ENCODE data around the gene CTNNA3.

Gene CTNNA3

GRCh38 chr10:66291133-66291532, 1404.9 kb downstream of the CTNNA3 start:
- no peak overlapping the region for H3K4me2 ChIP-seq (ENCODE audit: low read depth, low read length, poor library complexity, severe bottlenecking)
- no peaks in the 10 kb centered on the region for H3K36me3 ChIP-seq (ENCODE audit: insufficient read depth, low read length)
- H3F3A ChIP-seq (ENCODE audit: low read depth): no peaks in the 10 kb centered on the region
- H3K9me2 ChIP-seq (replicated peaks; ENCODE audit: low read depth, low read length): no peaks in the 10 kb centered on the region
- TF ChIP-seq, protein P1, sequence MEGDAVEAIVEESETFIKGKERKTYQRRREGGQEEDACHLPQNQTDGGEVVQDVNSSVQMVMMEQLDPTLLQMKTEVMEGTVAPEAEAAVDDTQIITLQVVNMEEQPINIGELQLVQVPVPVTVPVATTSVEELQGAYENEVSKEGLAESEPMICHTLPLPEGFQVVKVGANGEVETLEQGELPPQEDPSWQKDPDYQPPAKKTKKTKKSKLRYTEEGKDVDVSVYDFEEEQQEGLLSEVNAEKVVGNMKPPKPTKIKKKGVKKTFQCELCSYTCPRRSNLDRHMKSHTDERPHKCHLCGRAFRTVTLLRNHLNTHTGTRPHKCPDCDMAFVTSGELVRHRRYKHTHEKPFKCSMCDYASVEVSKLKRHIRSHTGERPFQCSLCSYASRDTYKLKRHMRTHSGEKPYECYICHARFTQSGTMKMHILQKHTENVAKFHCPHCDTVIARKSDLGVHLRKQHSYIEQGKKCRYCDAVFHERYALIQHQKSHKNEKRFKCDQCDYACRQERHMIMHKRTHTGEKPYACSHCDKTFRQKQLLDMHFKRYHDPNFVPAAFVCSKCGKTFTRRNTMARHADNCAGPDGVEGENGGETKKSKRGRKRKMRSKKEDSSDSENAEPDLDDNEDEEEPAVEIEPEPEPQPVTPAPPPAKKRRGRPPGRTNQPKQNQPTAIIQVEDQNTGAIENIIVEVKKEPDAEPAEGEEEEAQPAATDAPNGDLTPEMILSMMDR (conservative IDR thresholded peaks at IDR 0.05; ENCODE audit: low read length): no peak
- no peak for TF ChIP-seq EZH2phosphoT487 (IDR thresholded peaks at IDR 0.05; ENCODE audit: borderline replicate concordance)
- H2AFZ ChIP-seq (ENCODE audit: low read length): no peak overlapping the region
- H3K79me2 ChIP-seq (ENCODE audit: insufficient read depth, low read length): no peaks in the 10 kb centered on the region
- no peak overlapping the region for H3K4me3 ChIP-seq (ENCODE audit: low read length, poor library complexity, severe bottlenecking)
- H3K27me3 ChIP-seq (ENCODE audit: insufficient read depth, low read length, poor library complexity, severe bottlenecking): no peaks in the 10 kb centered on the region
- H4K20me1 ChIP-seq (ENCODE audit: insufficient read depth, low read length, poor library complexity, severe bottlenecking): no peaks in the 10 kb centered on the region
- no peaks in the 10 kb centered on the region for H3K9me3 ChIP-seq (ENCODE audit: insufficient read depth, low read depth, low read length)
- no peak overlapping the region for H3K9ac ChIP-seq (ENCODE audit: low read depth, low read length, poor library complexity, severe bottlenecking)
- H3K4me1 ChIP-seq (ENCODE audit: insufficient read depth, low read length, poor library complexity, severe bottlenecking): no peaks in the 10 kb centered on the region

GRCh38 chr10:66284621-66285020, 1411.4 kb downstream of the CTNNA3 start:
- Histone ChIP-seq H3K4me2 (ENCODE audit: low read depth, low read length, poor library complexity, severe bottlenecking) (no peak overlapping the region), H2AFZ (ENCODE audit: low read length) (no peak overlapping the region), H3K9ac (ENCODE audit: low read depth, low read length, poor library complexity, severe bottlenecking) (no peak overlapping the region), H3K36me3 (ENCODE audit: insufficient read depth, low read length) (no peaks in the 10 kb centered on the region), H3K4me3 (ENCODE audit: low read length, poor library complexity, severe bottlenecking) (no peak overlapping the region), H3K79me2 (ENCODE audit: insufficient read depth, low read length) (no peaks in the 10 kb centered on the region), H3K9me3 (ENCODE audit: insufficient read depth, low read depth, low read length) (no peaks in the 10 kb centered on the region), H3F3A (ENCODE audit: low read depth) (no peaks in the 10 kb centered on the region), H3K27me3 (ENCODE audit: insufficient read depth, low read length, poor library complexity, severe bottlenecking) (no peaks in the 10 kb centered on the region), H4K20me1 (ENCODE audit: insufficient read depth, low read length, poor library complexity, severe bottlenecking) (no peaks in the 10 kb centered on the region), H3K9me2 (replicated peaks; ENCODE audit: low read depth, low read length) (no peaks in the 10 kb centered on the region), H3K4me1 (ENCODE audit: insufficient read depth, low read length, poor library complexity, severe bottlenecking) (no peaks in the 10 kb centered on the region)
- TF ChIP-seq EZH2phosphoT487 (IDR thresholded peaks at IDR 0.05; ENCODE audit: borderline replicate concordance): no peak
- TF ChIP-seq, protein P1 (conservative IDR thresholded peaks at IDR 0.05; ENCODE audit: low read length): no peak

DNA sequence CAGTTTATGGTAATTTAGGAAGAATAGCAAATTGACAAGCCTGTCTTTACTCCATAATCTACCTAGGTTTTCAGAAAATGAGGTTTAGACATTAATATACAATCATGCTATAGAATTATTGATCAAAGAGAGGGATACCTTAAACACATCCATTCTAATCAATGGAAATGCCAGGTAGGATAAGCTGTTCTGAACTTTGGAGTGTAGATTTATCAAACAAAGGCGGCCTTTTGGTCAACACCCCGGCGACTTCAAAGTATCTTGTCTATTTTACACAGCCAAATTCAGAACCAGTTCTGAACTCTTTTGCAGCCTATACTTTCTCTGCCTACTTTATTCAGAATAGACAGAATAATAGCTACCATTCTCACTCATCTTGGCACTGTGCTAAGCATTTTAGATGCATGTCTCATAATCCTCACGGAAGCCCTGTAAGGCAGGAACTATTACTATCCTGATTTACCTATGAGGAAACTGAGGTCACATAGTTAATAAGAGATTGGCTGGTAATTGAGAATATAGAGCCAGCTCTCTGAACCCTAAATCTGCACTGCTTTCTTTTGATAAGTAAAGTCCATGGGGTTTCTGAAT, 1412.0 kb downstream of the CTNNA3 start:
- no peaks in the 10 kb centered on the region for H3K79me2 ChIP-seq (ENCODE audit: insufficient read depth, low read length)
- no peak for TF ChIP-seq EZH2phosphoT487 (IDR thresholded peaks at IDR 0.05; ENCODE audit: borderline replicate concordance)
- H3K36me3 ChIP-seq (ENCODE audit: insufficient read depth, low read length): no peaks in the 10 kb centered on the region
- no peak overlapping the region for H2AFZ ChIP-seq (ENCODE audit: low read length)
- H3K4me3 ChIP-seq (ENCODE audit: low read length, poor library complexity, severe bottlenecking): no peak overlapping the region
- H3K4me2 ChIP-seq (ENCODE audit: low read depth, low read length, poor library complexity, severe bottlenecking): no peak overlapping the region
- H3K9me2 ChIP-seq (replicated peaks; ENCODE audit: low read depth, low read length): no peaks in the 10 kb centered on the region
- no peaks in the 10 kb centered on the region for H3K4me1 ChIP-seq (ENCODE audit: insufficient read depth, low read length, poor library complexity, severe bottlenecking)
- no peaks in the 10 kb centered on the region for H3K9me3 ChIP-seq (ENCODE audit: insufficient read depth, low read depth, low read length)
- no peaks in the 10 kb centered on the region for H3K27me3 ChIP-seq (ENCODE audit: insufficient read depth, low read length, poor library complexity, severe bottlenecking)
- H4K20me1 ChIP-seq (ENCODE audit: insufficient read depth, low read length, poor library complexity, severe bottlenecking): no peaks in the 10 kb centered on the region
- H3F3A ChIP-seq (ENCODE audit: low read depth): no peaks in the 10 kb centered on the region
- H3K9ac ChIP-seq (ENCODE audit: low read depth, low read length, poor library complexity, severe bottlenecking): no peak overlapping the region

GRCh38 chr10:66283064-66283463, 1412.9 kb downstream of the CTNNA3 start:
- Histone ChIP-seq H3K4me3 (ENCODE audit: low read length, poor library complexity, severe bottlenecking) (no peak overlapping the region), H3K9me2 (replicated peaks; ENCODE audit: low read depth, low read length) (no peaks in the 10 kb centered on the region), H3K36me3 (ENCODE audit: insufficient read depth, low read length) (no peaks in the 10 kb centered on the region), H4K20me1 (ENCODE audit: insufficient read depth, low read length, poor library complexity, severe bottlenecking) (no peaks in the 10 kb centered on the region), H3K79me2 (ENCODE audit: insufficient read depth, low read length) (no peaks in the 10 kb centered on the region), H3K27me3 (ENCODE audit: insufficient read depth, low read length, poor library complexity, severe bottlenecking) (no peaks in the 10 kb centered on the region), H3K9me3 (ENCODE audit: insufficient read depth, low read depth, low read length) (no peaks in the 10 kb centered on the region), H3K4me1 (ENCODE audit: insufficient read depth, low read length, poor library complexity, severe bottlenecking) (no peaks in the 10 kb centered on the region), H3K4me2 (ENCODE audit: low read depth, low read length, poor library complexity, severe bottlenecking) (no peak overlapping the region), H3K9ac (ENCODE audit: low read depth, low read length, poor library complexity, severe bottlenecking) (no peak overlapping the region), H2AFZ (ENCODE audit: low read length) (no peak overlapping the region), H3F3A (ENCODE audit: low read depth) (no peaks in the 10 kb centered on the region)
- no peak for TF ChIP-seq EZH2phosphoT487 (IDR thresholded peaks at IDR 0.05; ENCODE audit: borderline replicate concordance)
- TF ChIP-seq, protein P1 (conservative IDR thresholded peaks at IDR 0.05; ENCODE audit: low read length): no peak
